MM.1S (cell line): ENCODE results near the gene EXO1.

ENCODE experiments used
- DNase-seq: peaks from one replicate; pipeline ENCODE4 v3.0.0-alpha.2; 2015
- H2AFZ ChIP-seq: fragments of 300-600 bp; sonication (generic); 2 replicates; pipeline ENCODE4 v1.6.0; 2016; ENCODE audit warnings: antibody characterized with exemption, low read length
- H3F3A ChIP-seq: fragments of 300-600 bp; sonication (generic); 2 replicates; pipeline ENCODE4 v1.6.1; 2016; ENCODE audit warnings: mild to moderate bottlenecking, antibody characterized with exemption, low read length, moderate library complexity, mixed read lengths; ENCODE audit not compliant: insufficient read depth
- H3K27ac ChIP-seq: fragments of 300-600 bp; sonication (generic); 2 replicates; pipeline ENCODE4 v1.5.1; 2016; ENCODE audit warnings: mild to moderate bottlenecking, low read length
- H3K27me3 ChIP-seq: fragments of 300-600 bp; sonication (generic); replicated peaks from 2 replicates; pipeline ENCODE4 v1.6.0; 2016; ENCODE audit warnings: low read length; ENCODE audit not compliant: insufficient read depth
- H3K36me3 ChIP-seq: fragments of 300-600 bp; sonication (generic); replicated peaks from 2 replicates; pipeline ENCODE4 v1.6.1; 2016; ENCODE audit warnings: mild to moderate bottlenecking, low read length, mixed read lengths; ENCODE audit not compliant: insufficient read depth
- H3K4me1 ChIP-seq: fragments of 300-600 bp; sonication (generic); 2 replicates; pipeline ENCODE4 v1.6.1; 2016; ENCODE audit warnings: low read length, mixed read lengths
- H3K4me2 ChIP-seq: fragments of 300-600 bp; sonication (generic); 2 replicates; pipeline ENCODE4 v1.6.0; 2016; ENCODE audit warnings: low read depth, low read length
- H3K4me3 ChIP-seq: fragments of 300-600 bp; sonication (generic); 2 replicates; pipeline ENCODE4 v1.5.1; 2016; ENCODE audit warnings: low read length, mixed read lengths
- H3K79me2 ChIP-seq: fragments of 300-600 bp; sonication (generic); 2 replicates; pipeline ENCODE4 v1.6.1; 2016; ENCODE audit warnings: mixed run types, low read length, mixed read lengths
- H3K9ac ChIP-seq: fragments of 300-600 bp; sonication (generic); 2 replicates; pipeline ENCODE4 v1.6.1; 2016; ENCODE audit warnings: low read length, mixed read lengths
- H3K9me2 ChIP-seq: fragments of 300-600 bp; sonication (generic); replicated peaks from 2 replicates; pipeline ENCODE4 v1.6.1; 2016; ENCODE audit warnings: mild to moderate bottlenecking, low read length, mixed read lengths; ENCODE audit not compliant: insufficient read depth
- H3K9me3 ChIP-seq: fragments of 300-600 bp; sonication (generic); replicated peaks from 2 replicates; pipeline ENCODE4 v1.6.1; 2016; ENCODE audit warnings: mild to moderate bottlenecking, low read length, mixed read lengths; ENCODE audit not compliant: insufficient read depth
- H4K20me1 ChIP-seq: fragments of 300-600 bp; sonication (generic); 2 replicates; pipeline ENCODE4 v1.6.1; 2016; ENCODE audit warnings: mild to moderate bottlenecking, low read length, moderate library complexity, mixed read lengths; ENCODE audit not compliant: insufficient read depth
- CTCF ChIP-seq: fragments of 300-600 bp; sonication (generic); IDR thresholded peaks from 2 replicates; pipeline ENCODE4 v1.5.1; 2016; ENCODE audit warnings: antibody characterized with exemption, low read length, mixed read lengths
- EZH2 ChIP-seq: fragments of 300-600 bp; sonication (generic); optimal IDR thresholded peaks from 2 replicates; pipeline ENCODE3; 2017; ENCODE audit warnings: low read depth, mild to moderate bottlenecking, antibody characterized with exemption, low read length, mixed read lengths
- EZH2phosphoT487 ChIP-seq: fragments of 300-600 bp; sonication (generic); IDR thresholded peaks from 2 replicates; pipeline ENCODE4 v1.6.1; 2018; ENCODE audit warnings: antibody characterized with exemption, low read length

The EXO1 gene

GRCh38 chr1:241917487-241917886 lies 69.5 kb downstream of the EXO1 start:
- no peak for TF ChIP-seq EZH2phosphoT487
- TF ChIP-seq CTCF, result no peak
- TF ChIP-seq EZH2, result no peak
- no peak for DNase-seq

GRCh38 chr1:241918879-241919278 lies 70.9 kb downstream of the EXO1 start:
- Histone ChIP-seq H3K9ac (no peak overlapping the region), H2AFZ (no peak overlapping the region), H3K9me2 (no peaks in the 10 kb centered on the region), H3K27ac (no peak overlapping the region), H3K36me3 (no peaks in the 10 kb centered on the region), H3K9me3 (no peaks in the 10 kb centered on the region), H3K79me2 (no peaks in the 10 kb centered on the region), H3K4me3 (no peak overlapping the region), H3K27me3 (no peaks in the 10 kb centered on the region), H3K4me2 (no peak overlapping the region), H4K20me1 (no peaks in the 10 kb centered on the region), H3K4me1 (no peaks in the 10 kb centered on the region), H3F3A (no peaks in the 10 kb centered on the region)
- DNase-seq, result no peak
- TF ChIP-seq EZH2phosphoT487, result no peak

More at GRCh38 chr1:241917487-241917886, 69.5 kb downstream of the EXO1 start:
- Histone ChIP-seq H3F3A (no peaks in the 10 kb centered on the region), H3K9me3 (no peaks in the 10 kb centered on the region), H4K20me1 (no peaks in the 10 kb centered on the region), H2AFZ (no peak overlapping the region), H3K4me2 (no peak overlapping the region), H3K4me1 (no peaks in the 10 kb centered on the region), H3K27ac (no peak overlapping the region), H3K36me3 (no peaks in the 10 kb centered on the region), H3K79me2 (no peaks in the 10 kb centered on the region), H3K9me2 (no peaks in the 10 kb centered on the region), H3K27me3 (no peaks in the 10 kb centered on the region), H3K9ac (no peak overlapping the region), H3K4me3 (no peak overlapping the region)

GRCh38 chr1:241924080-241924808 lies 76.2 kb downstream of the EXO1 start:
- no peaks in the 10 kb centered on the region for H3K36me3 ChIP-seq
- no peaks in the 10 kb centered on the region for H3F3A ChIP-seq
- no peak overlapping the region for H3K4me2 ChIP-seq
- no peaks in the 10 kb centered on the region for H3K9me3 ChIP-seq
- TF ChIP-seq CTCF (no peak), EZH2 (no peak), EZH2phosphoT487 (no peak)
- H3K4me1 ChIP-seq, result no peaks in the 10 kb centered on the region
- H3K4me3 ChIP-seq, result no peak overlapping the region
- H3K27me3 ChIP-seq, result no peaks in the 10 kb centered on the region
- H2AFZ ChIP-seq, result no peak overlapping the region
- H3K9ac ChIP-seq, result no peak overlapping the region
- H3K79me2 ChIP-seq, result no peaks in the 10 kb centered on the region
- no peak overlapping the region for H3K27ac ChIP-seq
- DNase-seq, result no peak
- H3K9me2 ChIP-seq, result no peaks in the 10 kb centered on the region
- H4K20me1 ChIP-seq, result no peaks in the 10 kb centered on the region

GRCh38 chr1:241926141-241926540 lies 78.1 kb downstream of the EXO1 start:
- Histone ChIP-seq H3F3A (no peaks in the 10 kb centered on the region), H3K4me3 (no peak overlapping the region), H3K9me2 (no peaks in the 10 kb centered on the region), H3K4me2 (no peak overlapping the region), H3K4me1 (no peaks in the 10 kb centered on the region), H4K20me1 (no peaks in the 10 kb centered on the region), H3K79me2 (no peaks in the 10 kb centered on the region), H2AFZ (no peak overlapping the region), H3K27ac (no peak overlapping the region), H3K27me3 (no peaks in the 10 kb centered on the region), H3K9ac (no peak overlapping the region), H3K9me3 (no peaks in the 10 kb centered on the region), H3K36me3 (no peaks in the 10 kb centered on the region)
- no peak for DNase-seq
- TF ChIP-seq EZH2, result no peak
- no peak for TF ChIP-seq EZH2phosphoT487
- TF ChIP-seq CTCF, result no peak
